ENCODE data around the gene MEGF6.

DNA sequence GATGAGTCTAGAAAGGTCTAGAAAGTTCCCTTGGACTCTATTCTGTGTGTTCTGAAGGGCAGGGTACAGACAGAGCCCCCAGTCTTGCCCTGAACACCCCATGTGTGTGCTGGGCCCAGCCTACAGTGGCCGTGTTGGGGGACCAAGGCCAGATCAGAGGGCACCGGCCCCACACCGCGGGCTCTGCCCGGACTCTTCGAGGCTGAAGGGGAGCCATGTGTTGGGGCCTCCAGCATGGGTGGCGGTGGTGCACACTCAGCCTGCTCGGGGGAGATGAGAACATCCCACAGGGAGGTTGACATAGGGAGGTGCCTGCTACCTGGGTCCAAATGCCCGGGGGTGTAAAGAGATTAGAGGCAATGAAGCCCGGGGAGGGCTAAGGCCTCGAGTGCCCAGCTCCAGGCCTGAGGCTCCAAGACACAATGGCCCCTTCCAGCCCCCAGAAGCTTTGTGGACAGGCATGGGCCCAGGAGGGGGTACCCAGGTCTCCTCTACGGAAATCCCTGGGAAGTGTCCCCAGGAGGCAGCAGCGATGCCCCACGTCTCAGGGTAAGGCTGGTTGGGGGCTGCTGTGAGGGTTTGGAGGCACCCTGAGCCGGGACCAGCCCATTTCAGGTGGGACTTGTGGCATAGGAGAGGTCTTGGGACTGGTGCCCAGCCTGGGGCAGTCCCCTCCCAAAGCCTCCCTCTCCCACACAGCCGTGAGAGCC, 144.8 kb downstream of the MEGF6 start:
- no peak for TF ChIP-seq CTCF (IDR thresholded peaks at IDR 0.05)
- no peak for TF ChIP-seq POLR2A (IDR thresholded peaks at IDR 0.05)
